ENCODE measurements around the gene MMP11.

GRCh38 chr22:23818541-23818940, 45.9 kb downstream of the MMP11 start:
- TF ChIP-seq CTCF (conservative IDR thresholded peaks at IDR 0.05) (no peak), ZFX (IDR thresholded peaks at IDR 0.05) (no peak)

Data from C4-2B (cell line).